Measurements from ENCODE around the gene DHX30.
"Not testable (repeated sequence)": the region's sequence is repeated elsewhere in the genome, so short reads cannot be mapped to it uniquely, and the experiment has no call there.

The DHX30 gene

DNA sequence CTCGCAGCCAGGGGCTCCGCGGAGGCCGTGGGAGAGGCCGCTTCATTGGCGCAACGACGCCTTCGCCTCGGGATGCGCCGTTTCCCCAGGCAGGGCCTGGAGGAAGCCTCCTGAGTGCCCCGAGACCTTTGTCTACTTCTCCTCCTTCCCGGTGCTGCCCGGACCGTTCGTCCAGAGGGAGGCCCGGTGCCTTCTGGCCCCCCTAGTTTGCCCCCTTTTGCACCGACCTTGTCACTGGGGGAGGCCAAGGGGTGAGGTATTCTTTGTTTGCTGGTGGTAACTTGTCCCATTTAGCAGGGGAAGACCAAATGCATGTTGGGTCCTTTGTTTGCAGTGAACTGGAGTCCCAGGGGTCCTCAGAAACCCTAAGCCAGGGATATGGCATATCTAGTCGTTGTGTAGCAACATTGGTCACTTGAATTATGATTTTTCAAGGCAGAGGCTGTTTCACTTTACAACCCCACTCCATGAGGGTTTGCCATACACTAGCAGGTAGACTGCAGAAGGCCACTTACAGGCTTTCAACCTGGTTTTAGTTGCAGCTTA is 615 bp downstream of the DHX30 start:
- no peak for DNase-seq (ENCODE audit: low read depth)

DNA sequence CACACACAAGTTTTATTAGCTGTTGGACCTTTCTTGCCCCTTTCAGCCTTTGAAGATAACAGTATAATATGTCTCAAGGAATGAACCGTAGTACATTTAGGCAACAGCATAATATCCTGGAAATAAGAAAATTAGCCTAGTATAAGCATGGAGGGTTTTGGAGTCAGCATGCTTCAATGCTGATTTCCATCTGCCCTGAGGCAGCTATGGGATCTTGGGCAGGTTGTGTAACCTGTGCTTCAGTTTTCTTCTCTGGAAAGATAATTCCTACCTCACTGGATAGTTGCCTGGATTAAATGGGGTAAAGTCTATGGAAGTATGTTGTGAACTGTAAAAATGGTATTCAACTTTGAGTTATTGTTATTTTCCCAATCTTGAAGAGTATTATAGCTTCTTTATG is 1.6 kb downstream of the DHX30 start:
- DNase-seq (ENCODE audit: low read depth), result no peak

DNA sequence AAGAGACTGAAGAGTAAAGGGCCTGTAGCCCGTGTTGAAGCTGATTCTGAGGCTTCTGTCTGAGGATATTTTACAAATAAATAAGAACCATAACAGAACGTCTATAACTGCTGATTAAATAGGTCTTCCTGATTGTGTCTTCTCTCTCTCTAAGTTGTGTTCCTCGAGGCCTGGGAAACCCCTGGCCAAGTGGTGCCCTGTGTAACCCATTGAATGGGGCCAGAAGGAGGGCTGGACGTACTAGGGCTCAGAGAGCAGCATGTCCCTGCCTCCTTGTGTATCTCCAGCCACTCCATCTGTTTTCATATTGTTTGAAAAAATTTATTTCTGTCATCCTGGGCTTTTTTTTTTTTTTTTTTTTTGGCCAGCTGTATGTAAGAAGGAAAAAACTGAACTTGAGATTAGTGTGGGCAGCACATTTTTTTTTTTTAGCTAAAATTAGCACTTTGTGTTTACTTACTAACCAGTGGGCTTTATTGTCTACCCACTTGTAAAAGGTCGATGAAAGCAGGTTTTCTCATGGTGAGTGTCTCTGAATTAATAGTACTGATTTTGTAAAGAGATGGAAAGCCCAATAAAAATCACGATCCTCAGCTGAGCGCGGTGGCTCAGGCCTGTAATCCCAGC is 10.7 kb downstream of the DHX30 start:
- no peak for DNase-seq (ENCODE audit: low read depth)

DNA sequence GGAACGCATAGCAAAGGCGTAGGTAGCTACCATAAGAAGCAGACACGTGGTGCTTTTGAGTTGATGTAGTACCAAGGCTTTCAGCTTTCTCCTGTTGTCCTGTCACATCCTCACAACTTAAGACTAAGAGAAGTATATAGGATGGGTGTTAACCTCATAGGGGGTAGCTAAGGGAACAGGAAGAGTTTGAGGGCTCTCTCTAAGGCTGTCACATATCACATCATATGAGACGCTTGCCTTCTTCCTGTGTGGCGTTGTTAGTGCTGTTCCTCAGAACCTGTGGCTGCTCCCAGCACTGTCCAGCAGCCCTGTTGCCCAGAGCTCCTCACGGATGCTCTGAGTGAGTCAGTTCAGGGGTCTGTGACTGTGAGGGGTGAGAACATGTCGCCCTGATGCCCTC is 14.7 kb downstream of the DHX30 start:
- no peak for DNase-seq (ENCODE audit: low read depth)

DNA sequence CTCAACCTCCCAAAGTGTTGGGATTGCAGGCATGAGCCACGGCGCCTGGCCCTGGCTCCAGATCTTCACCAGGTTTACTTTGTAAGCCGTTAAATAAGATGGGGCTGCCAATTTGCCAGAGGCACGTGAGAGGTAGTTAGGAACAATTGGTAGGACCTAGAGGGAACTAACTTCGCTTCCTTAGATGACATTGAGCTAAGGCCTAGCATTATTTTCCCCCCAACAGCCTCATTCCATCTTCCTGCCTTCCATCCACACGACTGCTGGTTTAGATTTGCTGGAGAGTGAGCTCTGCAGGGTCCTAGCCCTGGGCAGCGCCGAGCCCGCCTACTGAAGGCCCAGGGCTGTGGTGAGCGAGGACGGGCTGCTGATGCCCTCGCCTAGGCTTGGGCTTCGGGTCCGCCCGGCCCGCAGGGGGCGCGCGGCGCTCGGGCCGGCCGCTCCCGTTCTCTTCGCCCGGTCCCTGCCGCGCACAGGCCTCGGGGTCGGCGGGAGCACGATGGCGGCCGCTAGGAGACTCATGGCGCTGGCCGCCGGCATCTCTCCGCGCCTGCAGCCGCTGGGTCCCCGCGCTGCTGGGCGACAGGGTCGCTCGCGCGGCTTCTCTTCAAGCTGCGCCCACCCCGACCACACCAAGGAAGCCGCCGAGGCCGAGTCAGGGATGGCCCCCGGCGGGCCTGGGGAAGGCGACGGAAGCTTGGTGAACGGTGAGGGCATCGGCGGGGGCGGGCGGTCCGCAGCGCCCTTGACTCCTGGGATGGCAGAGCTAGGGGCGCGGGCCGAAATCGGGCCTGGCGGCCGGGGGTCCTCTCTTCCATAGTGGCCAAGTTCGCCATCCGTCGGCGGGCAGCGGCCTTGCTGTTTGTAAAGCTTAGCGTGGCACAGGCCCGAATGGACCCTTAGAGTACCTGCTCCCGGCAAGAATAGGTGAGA is 21.9 kb downstream of the DHX30 start:
- peak; percentile 61 for DNase-seq (ENCODE audit: low read depth)

DNA sequence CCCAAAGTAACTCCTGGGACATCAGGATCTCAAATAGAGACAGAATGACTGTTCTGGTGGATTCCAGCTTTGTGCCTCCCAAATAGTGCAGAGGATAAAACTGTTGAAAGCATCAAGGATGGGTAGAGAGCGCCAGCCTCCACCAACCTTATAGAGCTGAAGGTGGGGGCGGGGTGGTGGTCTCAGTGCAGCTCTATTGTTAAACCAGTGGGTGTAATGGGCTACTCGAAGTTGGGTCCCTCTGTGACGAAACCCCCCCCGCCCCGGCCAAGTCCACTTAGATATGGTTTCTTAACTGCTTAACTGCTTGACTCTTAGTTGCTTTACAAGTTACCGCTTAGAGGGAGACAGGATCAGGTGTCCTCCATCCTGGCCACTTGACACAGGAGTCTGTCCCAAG is 22.7 kb downstream of the DHX30 start:
- no peak for DNase-seq (ENCODE audit: low read depth)

DNA sequence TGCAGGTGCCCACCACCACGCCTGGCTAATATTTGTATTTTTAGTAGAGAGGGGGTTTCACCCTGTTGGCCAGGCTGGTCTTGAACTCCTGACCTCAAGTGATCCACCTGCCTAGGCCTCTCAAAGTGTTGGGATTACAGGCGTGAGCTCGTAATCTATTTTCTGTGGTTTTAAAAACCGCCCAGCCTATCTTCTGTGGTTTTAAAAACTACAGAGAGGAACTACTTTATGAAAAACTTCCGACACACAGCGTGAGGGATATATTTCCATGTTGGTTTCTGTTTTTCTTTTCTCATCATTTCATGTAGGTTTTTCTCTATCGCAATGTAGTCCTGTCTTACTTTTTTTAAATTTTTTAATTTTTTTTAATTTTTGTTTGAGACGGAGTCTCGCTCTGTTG is 26.5 kb downstream of the DHX30 start:
- DNase-seq (ENCODE audit: low read depth), result not testable (repeated sequence)

DNA sequence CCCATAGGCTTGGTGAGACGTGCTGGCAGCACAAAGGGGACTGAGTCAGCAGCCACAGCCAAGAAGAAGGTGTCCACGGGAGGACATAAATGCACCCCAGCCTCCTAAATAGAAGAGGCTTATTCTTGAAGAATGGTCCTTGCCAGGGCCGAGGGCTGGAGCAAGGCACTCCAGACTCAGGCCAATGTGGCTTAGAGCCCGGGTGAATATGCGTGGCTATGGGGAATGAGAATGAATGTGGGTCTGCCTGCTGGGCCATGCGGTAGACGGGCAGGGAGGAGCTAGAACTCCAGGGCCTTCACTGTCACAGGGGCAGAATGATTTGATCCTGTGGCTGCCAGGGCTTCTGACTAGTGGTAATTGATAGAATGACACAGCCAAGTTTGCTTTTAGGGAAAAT is 34.0 kb downstream of the DHX30 start:
- DNase-seq (ENCODE audit: low read depth), result no peak

DNA sequence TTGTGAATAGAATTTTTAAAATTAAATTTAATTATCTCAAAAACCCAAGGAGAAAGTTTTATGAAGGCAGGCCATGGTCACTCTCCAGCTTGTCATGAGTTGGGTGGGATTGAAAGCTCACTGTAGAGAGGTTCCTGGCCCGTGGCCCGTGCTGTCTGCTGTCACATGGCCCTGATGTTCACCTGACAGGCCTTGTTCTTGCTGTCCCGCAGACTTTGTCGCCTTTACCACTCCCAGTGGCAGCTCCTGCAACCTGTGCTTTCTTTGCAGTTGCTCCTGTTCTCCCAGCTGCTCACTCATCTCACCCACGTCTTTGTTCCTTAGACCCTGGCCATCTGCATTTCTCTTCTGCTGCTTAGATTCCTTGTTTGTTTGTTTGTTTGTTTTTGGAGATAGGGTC is 35.6 kb downstream of the DHX30 start:
- no peak for DNase-seq (ENCODE audit: low read depth)

DNA sequence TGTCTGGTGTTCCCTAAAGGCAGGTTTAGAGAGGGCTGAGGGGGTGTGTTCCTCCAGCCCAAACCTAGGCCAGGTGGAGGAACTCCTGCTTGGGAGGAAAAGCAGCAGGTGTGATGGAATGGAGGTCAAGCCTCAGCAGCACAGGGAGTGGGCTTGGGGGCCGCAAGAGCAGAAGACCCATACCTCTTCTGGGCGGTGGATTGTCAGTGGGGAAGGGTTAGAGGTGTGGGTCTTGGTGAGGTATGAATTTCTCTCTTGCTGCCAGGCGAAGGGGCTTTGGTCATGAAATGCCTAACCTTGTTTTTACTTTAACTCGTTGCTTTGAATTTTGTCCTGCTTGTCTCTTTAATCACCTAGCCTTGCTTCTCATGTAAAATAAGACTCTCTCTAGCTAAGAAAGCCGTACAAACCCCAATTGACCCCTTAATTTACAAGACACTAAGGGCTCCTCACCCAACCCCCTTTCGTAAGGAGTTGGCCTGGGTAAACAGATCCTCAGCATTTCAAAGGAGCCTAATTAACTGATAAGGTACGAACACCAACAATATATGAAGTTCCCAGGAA is 38.9 kb downstream of the DHX30 start:
- no peak for DNase-seq (ENCODE audit: low read depth)

DNA sequence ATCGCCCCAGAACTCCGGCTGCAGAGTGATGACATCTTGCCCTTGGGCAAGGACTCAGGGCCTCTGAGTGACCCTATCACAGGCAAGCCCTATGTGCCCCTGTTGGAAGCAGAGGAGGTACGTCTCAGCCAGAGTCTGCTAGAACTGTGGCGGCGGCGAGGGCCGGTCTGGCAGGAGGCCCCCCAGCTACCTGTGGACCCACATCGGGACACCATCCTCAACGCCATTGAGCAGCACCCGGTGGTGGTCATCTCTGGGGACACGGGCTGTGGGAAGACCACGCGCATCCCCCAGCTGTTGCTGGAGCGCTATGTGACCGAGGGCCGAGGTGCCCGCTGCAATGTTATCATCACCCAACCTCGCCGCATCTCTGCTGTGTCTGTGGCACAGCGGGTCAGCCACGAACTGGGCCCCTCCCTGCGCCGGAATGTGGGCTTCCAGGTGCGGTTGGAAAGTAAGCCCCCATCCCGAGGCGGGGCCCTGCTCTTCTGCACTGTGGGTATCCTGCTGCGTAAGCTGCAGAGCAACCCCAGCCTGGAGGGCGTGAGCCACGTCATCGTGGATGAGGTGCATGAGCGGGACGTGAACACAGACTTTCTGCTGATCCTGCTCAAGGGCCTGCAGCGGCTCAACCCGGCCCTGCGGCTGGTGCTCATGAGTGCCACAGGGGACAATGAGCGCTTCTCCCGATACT is 43.4 kb downstream of the DHX30 start:
- no peak for DNase-seq (ENCODE audit: low read depth)

DNA sequence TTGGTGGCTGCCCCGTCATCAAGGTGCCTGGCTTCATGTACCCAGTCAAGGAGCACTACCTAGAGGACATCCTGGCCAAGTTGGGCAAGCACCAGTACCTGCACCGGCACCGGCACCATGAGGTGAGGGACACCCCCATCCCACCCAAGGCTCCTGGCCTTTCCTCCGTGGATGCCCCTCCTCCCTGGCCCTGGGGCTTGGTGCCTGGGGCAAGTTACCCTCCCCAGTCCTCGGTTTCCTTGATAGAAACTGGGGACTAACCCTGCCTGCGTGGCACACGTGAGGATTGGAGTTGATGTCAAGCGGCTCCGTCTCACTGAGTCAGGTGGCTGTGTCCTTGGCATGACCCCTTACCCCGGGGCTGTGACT is 43.9 kb downstream of the DHX30 start:
- DNase-seq (ENCODE audit: low read depth), result no peak

DNA sequence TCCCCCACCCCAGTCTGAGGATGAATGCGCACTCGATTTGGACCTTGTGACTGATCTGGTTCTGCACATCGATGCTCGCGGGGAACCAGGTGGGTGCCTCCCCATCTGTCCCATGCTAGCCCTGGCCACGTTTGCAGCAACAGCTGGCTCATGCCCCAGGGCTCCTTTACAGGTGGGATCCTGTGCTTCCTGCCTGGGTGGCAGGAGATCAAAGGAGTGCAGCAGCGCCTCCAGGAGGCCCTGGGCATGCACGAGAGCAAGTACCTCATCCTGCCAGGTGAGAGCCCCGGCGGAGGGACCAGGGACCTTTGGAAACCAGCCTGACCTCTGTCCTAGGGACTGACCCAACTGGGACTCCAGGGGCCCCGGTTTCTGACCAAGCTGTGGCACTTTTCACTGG is 44.3 kb downstream of the DHX30 start:
- DNase-seq (ENCODE audit: low read depth), result no peak

DNA sequence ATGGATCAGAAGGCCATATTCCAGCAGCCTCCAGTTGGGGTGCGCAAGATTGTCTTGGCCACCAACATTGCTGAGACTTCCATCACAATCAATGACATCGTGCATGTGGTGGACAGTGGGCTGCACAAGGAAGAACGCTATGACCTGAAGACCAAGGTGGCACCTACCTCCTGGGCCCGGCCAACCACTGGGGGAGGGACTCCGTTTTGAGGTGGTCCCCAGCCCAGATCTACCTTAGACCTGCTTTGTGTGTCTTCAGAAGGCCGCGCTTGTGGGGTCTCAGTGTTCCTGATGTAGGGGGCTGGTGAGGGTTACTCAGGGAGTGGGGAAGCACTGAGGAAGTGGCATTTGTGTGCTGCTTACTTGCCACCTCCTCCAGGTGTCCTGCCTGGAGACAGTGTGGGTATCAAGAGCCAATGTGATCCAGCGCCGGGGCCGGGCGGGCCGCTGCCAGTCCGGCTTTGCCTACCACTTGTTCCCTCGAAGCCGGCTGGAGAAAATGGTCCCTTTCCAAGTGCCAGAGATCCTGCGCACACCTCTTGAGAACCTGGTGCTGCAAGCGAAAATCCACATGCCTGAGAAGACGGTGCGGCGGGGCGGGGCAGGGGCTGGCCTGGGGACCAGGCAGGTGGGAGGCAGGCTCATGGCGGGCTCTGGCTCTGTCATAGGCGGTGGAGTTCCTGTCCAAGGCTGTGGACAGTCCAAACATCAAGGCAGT is 45.0 kb downstream of the DHX30 start:
- no peak for DNase-seq (ENCODE audit: low read depth)

DNA sequence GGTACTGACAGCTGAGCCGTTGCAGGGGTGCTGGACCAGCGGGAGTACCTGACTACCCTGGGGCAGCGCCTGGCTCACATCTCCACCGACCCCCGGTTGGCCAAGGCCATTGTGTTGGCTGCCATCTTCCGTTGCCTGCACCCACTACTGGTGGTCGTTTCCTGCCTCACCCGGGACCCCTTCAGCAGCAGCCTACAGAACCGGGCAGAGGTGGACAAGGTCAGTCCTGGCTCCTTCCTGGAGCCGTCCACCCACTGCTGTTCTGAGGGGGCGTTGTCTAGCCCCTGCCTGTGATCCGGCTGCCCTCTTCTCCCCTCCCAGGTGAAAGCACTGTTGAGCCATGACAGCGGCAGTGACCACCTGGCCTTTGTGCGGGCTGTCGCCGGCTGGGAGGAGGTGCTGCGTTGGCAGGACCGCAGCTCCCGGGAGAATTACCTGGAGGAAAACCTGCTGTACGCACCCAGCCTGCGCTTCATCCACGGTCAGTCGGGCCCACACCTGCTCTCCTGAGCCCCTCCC is 45.7 kb downstream of the DHX30 start:
- no peak for DNase-seq (ENCODE audit: low read depth)

DNA sequence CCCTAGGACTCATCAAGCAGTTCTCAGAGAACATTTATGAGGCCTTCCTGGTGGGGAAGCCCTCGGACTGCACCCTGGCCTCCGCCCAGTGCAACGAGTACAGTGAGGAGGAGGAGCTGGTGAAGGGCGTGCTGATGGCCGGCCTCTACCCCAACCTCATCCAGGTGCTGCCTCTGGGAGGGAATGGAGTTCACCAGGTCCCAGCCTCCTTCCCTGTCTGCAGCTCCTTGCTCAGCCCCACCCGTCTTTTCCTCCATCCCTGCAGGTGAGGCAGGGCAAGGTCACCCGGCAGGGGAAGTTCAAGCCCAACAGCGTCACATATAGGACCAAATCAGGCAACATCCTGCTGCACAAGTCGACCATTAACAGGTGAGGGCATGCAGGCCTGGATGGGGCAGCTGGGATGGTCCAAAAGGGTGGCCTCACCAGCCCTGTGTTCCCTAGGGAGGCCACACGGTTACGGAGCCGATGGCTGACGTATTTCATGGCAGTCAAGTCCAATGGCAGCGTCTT is 46.3 kb downstream of the DHX30 start:
- DNase-seq (ENCODE audit: low read depth), result no peak

DNA sequence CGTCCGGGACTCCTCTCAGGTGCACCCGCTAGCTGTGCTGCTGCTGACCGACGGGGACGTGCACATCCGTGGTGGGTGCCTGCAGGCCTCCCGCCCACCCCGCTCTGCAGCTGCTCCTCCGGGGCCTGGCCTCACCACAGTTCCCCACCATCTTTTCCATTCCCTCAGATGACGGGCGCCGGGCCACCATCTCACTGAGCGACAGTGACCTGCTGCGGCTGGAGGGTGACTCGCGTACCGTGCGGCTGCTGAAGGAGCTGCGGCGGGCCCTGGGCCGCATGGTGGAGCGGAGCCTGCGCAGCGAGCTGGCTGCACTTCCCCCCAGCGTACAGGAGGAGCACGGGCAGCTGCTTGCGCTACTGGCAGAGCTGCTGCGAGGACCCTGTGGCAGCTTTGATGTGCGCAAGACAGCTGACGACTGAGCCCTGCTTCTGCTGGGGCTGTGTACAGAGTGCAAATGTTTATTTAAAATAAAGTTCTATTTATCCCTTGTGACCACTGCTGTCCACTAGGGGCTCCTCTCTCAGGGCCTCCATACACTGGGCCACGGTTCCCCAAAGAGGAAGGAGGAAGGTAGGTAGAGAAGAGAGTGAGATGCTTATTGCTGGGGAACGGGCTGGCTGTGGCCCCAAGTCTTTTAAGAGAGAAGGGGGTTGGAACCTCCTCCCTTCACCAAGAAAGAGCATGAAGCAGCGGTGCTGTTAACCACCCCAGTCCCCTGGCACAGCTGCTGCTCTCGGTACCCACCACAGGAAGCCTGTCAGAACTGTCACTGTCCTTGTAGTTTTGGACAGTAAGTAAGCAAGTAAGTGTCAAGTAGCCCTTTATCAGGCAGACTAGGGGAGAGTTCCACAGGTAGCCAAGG is 47.0 kb downstream of the DHX30 start:
- DNase-seq (ENCODE audit: low read depth), result no peak

DNA sequence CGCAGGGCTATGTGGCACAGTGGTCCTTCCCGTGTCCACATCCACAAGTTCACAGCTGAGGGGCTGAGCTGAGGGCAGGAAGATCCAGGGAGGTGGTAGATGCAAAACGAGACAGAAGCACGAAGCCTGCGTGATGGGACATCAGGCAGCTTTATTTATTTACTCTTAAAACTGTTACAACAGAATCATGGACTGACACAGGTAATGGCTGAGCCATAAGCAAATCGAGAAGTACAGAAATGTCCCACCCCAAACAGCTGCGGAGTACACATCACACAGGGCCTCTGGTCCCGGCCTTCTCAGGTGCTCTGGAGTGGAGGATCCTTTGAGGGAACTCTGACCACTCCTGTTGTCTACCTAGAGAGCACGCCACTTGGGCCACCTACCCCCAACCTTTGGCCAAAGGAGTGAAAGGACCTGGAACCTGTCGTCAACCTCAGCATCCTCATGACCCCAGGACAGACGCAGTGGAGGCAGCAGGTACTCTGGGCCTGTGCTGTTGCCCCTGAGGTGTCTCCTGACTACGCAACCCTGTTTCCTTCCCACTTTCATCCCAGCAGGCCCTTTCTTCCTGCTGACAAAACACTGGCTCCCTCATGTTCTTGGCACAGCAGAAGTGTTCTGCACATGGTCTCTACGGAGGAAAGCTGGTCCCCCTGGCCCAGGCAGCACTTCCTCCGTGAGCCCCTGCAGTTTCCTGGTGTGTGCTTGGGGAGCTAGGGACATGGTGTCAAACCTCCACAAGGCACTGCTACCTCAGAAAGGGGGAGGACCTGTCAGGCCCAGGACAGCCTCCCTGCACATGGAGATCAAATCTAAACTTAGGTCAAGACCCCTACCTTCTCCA is 47.8 kb downstream of the DHX30 start:
- no peak for DNase-seq (ENCODE audit: low read depth)

DNA sequence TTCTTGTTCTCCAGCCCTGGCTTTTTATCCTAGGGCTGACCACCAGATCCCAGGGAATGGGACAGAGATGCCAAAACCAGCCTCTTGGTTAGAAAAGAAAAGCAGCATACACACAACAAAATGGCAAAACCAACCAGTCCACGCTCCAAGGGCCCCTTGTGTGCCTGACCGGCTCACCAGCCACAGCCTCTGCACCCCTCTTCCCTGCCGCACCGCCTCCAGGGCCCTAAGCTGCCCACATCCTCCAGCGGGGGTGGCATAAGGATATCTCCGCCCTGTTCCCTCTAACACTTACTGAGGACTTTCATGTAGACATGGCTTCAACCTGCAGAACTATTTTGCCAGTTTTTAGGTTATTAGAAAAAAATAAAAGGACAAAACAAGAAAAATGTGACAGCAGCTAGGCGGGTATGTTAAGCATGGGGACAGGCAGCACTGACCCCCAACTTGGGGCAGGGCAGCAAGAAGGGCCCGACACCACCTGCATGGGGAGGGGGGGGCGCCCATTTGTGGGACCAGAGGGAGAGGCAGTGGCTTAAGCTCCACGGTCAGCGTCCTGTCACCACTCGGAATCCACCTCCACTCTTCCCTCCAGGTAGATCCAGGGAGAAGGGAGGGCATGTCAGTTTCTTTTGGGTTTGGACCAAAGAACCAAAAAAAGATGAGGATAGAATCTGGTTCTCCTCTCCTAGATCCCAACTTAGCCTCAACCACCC is 49.1 kb downstream of the DHX30 start:
- DNase-seq (ENCODE audit: low read depth), result no peak

Data from stimulated activated CD8-positive, alpha-beta memory T cell treated with anti-CD3 and anti-CD28 coated beads, Interleukin-4, amount 100 ng/mL, for 24 hours (primary cell).